Measurements from ENCODE around the gene RABL2B. TPM values are rescaled to one million over a fixed set of nuclear protein-coding genes. Genes with fewer than 3 reads are reported as not detected.

Gene RABL2B
- total RNA-seq, 4 donors from 2014 or later, result 9.5 to 17.7 (median 14.3) TPM

GRCh38 chr22:50732681-50733080, 50.8 kb downstream of the RABL2B start:
- DNase-seq (ENCODE audit: low spot score in 2 of 2), result no peak
- TF ChIP-seq CTCF (IDR thresholded peaks at IDR 0.05) (no peak), POLR2A (IDR thresholded peaks at IDR 0.05) (no peak)
- intact Hi-C loops (cut with DNase I; ENCODE audit: low total_unique reads), result no loop called here
- 59 to 65% methylated on average over 12 of the region's 12 CpGs for WGBS, 2 donors
- H3K4me3 ChIP-seq (ENCODE audit: low read depth, poor library complexity, severe bottlenecking), result no peak overlapping the region

- 27 to 50% methylated on average over 32 of the region's 32 CpGs for WGBS, 2 donors
- H3K4me3 ChIP-seq (ENCODE audit: low read depth, poor library complexity, severe bottlenecking), result no peak overlapping the region
- TF ChIP-seq POLR2A (IDR thresholded peaks at IDR 0.05) (no peak), CTCF (IDR thresholded peaks at IDR 0.05) (peak in 1 of 3 donors; percentile 52)
- peak in 1 of 2 donors; percentile 86 for DNase-seq (ENCODE audit: low spot score in 2 of 2)
- intact Hi-C loops (cut with DNase I; ENCODE audit: low total_unique reads), result no loop called here
These were observed 51.4 kb downstream of the RABL2B start for GRCh38 chr22:50731811-50732624.

- DNase-seq (ENCODE audit: low spot score in 2 of 2), result peak in 1 of 2 donors; percentile 82
- intact Hi-C loops (cut with DNase I; ENCODE audit: low total_unique reads), result no loop called here
- TF ChIP-seq CTCF (IDR thresholded peaks at IDR 0.05), result no peak
- no peak for TF ChIP-seq POLR2A (IDR thresholded peaks at IDR 0.05)
- 64 to 71% methylated on average over 56 to 68 of the region's 76 CpGs for WGBS, 2 donors
- H3K4me3 ChIP-seq (ENCODE audit: low read depth, poor library complexity, severe bottlenecking), result no peak overlapping the region
These were observed 52.3 kb downstream of the RABL2B start for GRCh38 chr22:50730941-50731661.

GRCh38 chr22:50730013-50730891, 53.2 kb downstream of the RABL2B start:
- intact Hi-C loops (cut with DNase I; ENCODE audit: low total_unique reads), result no loop called here
- no peak for TF ChIP-seq POLR2A (IDR thresholded peaks at IDR 0.05)
- no peak for TF ChIP-seq CTCF (IDR thresholded peaks at IDR 0.05)
- DNase-seq (ENCODE audit: low spot score in 2 of 2), result peak in 1 of 2 donors; percentile 81
- 73 to 77% methylated on average over 43 of the region's 54 CpGs for WGBS, 2 donors
- H3K4me3 ChIP-seq (ENCODE audit: low read depth, poor library complexity, severe bottlenecking), result no peak overlapping the region

- TF ChIP-seq POLR2A (IDR thresholded peaks at IDR 0.05) (no peak), CTCF (IDR thresholded peaks at IDR 0.05) (no peak)
- no peak overlapping the region for H3K4me3 ChIP-seq (ENCODE audit: low read depth, poor library complexity, severe bottlenecking)
- peak in 1 of 2 donors; percentile 77 for DNase-seq (ENCODE audit: low spot score in 2 of 2)
- intact Hi-C loops (cut with DNase I; ENCODE audit: low total_unique reads), result no loop called here
- 92% methylated on average over 16 to 21 of the region's 21 CpGs for WGBS, 2 donors
These were observed 53.9 kb downstream of the RABL2B start for GRCh38 chr22:50729391-50730012.
